Measurements from ENCODE around the gene UTP25.

DNA sequence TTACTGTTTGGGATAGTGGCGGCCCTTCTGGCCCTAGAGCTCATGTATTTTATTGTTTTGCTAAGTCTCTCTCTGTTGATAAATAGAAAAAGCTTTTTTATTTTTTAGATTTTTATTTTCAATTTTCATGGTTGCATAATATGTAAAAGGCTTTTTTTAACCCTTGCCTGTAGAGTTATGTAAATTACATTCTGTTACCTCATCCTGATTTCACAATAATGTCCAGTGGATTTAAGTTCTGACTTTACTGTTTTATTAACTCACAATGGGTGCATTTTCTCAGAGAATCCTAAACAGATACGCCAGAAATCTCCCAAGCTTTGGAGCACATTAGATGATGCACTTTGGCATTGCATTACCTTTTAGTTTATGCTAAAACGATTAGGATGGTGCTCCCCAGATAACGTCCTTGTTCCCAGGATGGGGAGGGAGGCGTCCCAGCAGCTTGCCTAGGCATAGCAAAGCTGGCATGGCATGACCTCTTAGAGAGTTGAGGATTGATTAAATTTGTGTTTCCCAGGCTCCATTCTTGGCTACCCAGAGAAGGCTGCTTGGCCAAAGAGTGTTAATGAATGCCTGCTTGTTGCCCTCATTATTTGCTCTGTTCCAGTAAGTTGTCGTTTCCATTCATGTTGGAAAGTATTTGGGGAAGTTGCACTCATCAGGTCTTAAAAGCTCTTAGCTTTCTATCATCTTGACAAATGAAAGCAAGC, 17.1 kb downstream of the UTP25 start:
- TF ChIP-seq REST (IDR thresholded peaks at IDR 0.05; ENCODE audit: insufficient read depth in 1 of 2, low read depth in 2 of 2, low read length in 2 of 2) (no peak), POLR2AphosphoS5 (IDR thresholded peaks at IDR 0.05; ENCODE audit: low read depth, low read length) (no peak), SIN3A (IDR thresholded peaks at IDR 0.05; ENCODE audit: borderline replicate concordance, insufficient read depth, low read length) (no peak), TAF1 (IDR thresholded peaks at IDR 0.05; ENCODE audit: borderline replicate concordance, insufficient read depth, low read length) (no peak)
